NCI-H82 treated with DMSO at 0.1 percent for 48 hours (cell line): ENCODE measurements around the gene PIEZO2.

Experiments
- DNase-seq: peaks from one replicate; lab custom pipeline; 2025; ENCODE audit not compliant: unreplicated experiment; lab: John Stamatoyannopoulos, UW

The PIEZO2 gene

GRCh38 chr18:10797896-10798295, 351.5 kb downstream of the PIEZO2 start:
- no peak for DNase-seq

GRCh38 chr18:10794771-10795170, 354.6 kb downstream of the PIEZO2 start:
- DNase-seq, result no peak

GRCh38 chr18:10793730-10794370, 355.5 kb downstream of the PIEZO2 start:
- DNase-seq, result no peak

- no peak for DNase-seq
Observed at GRCh38 chr18:10792181-10792580, 357.2 kb downstream of the PIEZO2 start.

GRCh38 chr18:10791169-10791831, 358.1 kb downstream of the PIEZO2 start:
- no peak for DNase-seq

DNA sequence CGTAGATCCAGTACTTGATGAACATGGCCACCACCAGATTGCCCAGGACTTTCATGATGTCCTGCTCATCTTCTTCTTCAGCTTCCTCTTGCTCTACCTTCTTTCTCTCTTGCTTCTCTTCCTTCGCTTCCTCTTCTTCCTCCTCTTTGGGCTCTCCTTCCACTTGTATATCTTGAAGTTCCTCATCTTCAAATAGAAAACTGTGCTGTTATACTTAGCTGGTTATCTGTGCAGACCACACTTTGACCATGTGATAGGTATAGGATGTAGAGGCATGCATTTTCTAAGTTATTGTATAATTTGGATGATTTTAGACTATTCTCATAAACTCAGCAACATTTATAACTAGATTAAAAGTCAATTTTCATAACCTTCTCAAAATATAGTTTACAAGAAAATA, 360.2 kb downstream of the PIEZO2 start:
- no peak for DNase-seq

DNA sequence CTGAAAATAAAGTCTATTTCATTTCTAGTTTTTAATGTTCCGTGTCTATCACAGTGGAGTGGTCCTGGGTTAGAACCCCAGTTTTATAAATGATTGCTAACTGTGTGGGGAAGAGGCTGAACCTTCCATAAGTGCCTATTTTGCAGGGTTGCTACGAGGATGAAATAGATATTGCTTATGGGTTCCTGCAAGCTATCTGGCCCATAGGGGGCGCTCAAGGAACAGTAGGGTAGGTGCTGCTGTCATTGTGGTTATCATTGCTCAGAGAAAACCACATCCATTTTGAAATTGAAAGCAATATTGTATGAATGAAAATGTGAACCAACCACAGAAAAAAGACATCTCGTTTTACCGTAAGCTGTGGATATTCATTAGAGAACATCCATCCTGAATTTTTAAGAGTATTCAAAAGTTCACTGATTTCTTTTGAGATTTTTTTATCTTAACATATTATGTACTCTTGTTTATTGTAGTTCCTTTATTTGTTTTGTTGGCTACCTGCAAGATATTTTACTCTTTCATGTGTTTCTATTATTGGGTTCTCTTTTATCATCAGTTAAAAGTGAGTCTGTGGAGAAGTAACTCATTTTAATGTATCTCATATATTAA, 362.0 kb downstream of the PIEZO2 start:
- DNase-seq, result peak; percentile 10

DNA sequence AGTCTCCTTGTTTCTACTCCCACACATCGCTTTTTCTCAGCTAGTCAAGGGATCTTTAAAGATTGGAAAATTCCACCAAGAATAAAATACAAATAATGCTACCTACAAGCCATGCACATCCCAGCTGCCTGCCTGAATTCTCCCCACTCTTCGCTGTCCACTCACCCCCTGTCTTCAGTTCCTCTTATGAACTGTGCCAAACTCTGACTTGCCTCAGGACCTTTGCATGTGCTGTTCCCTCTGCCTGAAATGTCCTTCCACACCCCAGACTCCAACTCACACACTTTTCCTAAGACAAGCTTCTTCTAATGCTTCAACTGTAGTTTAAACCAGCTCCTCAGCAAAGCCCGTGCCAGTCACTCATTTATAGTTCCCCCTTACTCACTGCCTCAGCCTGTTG, 363.6 kb downstream of the PIEZO2 start:
- DNase-seq, result no peak

- DNase-seq, result no peak
Observed at GRCh38 chr18:10784596-10785202, 364.7 kb downstream of the PIEZO2 start.

- DNase-seq, result no peak
Observed at GRCh38 chr18:10783941-10784340, 365.4 kb downstream of the PIEZO2 start.

DNA sequence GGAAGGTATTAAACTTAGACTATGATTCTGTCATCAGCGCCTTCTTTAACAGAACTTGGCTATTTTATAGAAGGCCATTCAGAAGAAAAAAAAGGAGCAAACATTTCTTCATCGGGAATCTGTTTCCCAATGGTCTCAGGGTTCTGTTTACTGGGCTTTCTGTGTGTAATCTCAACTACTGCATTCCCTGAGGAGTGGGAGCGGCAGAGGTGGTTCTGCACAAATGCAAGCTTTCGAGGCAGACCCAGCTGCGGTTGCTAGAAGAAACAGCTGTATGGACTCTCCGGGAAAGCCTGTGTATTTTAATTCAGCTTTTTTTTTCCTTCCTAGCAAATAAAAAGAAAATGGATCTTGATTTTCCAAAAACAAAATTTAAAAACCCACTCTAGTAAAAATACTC, 372.9 kb downstream of the PIEZO2 start:
- no peak for DNase-seq

DNA sequence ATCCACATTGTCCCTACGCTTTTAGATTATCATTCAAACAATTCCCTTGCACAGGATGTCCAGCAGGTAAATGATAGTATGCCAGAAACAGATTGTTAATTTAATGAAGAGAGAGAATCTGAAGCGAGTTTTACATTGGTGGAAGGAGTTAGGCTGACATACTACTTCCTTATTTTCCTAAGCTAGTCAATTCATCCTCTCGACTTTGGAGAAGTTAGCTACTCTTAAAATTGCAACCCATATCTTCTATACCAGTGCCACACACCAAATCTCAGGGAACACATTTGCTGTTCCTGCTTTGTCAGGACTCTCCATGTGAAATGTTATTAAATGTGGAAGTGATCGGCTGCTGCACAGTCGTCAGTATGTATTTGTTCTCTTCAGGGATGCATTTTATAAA, 374.3 kb downstream of the PIEZO2 start:
- no peak for DNase-seq

DNA sequence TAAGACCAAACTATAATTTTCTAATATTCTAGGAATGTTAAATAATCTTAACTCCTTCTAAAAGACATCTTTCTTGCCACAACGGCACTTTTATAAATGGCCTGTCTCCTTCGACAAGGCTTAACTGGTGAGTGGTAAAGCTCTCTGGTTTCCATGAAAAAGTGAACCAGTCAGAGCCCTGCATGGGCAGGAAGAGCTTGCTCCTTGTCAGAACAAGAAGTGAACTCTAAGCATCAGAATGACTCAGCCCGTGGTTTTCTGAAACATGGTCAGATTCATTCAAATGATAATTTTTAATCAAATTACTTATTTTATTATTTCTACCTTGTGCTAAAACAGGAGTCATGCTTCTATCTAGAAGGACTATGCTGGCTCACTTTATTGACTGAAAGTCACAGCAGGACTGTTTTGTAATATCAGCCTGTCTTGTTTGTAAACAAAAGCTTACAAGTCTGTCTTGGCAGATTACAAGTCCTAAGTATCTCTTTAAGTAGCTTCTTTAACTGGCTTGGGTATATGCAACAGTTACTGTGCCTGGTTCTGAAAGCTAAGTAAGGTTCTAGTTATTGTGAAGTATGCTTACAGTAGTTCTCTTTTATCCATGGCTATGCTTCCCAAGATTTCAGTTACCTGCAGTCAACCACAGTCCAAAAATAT, 378.2 kb downstream of the PIEZO2 start:
- DNase-seq, result no peak

DNA sequence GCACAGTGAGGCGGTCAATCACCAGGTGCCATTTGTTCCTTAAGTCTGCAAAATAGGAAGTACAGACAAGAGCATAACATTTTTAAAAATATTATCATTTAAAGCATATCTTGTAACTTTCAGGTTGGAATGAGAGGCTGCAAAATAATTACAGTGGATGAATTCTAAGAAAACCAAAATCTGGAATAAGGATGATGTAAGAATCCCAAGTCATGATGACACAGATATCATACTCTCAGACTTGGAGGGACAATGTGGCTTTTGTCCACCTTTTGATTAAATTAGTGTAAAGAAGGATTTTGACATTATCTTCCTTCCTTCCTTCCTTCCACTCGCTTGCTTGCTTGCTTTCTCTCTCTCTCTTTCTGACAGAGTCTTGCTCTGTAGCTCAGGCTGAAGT, 379.1 kb downstream of the PIEZO2 start:
- DNase-seq, result no peak

- no peak for DNase-seq
Observed at GRCh38 chr18:10768221-10768620, 381.1 kb downstream of the PIEZO2 start.

DNA sequence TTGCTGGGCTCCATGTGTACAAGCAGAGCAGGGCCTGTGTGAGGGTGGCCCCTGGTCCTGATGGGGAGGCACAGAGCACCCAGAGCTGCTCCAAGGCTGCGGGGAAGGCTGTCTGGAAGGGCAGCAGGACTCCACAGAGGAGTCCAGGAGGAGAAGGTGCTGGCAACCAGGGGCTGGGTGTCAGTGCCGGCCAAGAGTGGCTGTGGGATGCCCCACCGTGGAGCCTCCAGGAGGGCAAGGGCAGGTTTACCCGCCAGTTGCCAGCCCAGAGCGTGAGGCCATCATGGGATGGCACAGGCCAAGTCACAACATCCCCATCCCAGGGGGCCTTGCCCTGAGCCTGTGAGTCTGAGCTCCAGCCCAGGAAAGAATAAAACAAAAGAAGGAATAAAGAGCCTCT, 381.7 kb downstream of the PIEZO2 start:
- no peak for DNase-seq

DNA sequence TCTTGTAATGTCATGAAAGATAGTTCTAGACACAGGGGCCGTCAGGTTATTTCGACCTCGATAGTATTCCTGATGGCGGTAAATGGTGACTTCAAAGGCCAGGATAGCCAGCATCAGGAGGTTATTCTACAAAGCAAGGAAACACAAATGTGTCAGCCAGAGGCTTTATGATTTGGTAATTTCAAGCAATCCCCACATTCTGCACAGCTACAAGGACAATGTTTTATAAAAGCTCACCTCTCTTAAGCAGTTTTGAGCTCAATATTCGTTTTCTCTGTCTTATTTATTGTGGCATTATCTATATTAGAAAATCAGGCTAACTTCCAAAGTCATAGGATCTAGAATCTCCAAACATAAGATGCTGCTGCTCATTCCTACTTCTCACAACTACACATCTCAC, 388.4 kb downstream of the PIEZO2 start:
- DNase-seq, result no peak

GRCh38 chr18:10759241-10759640, 390.1 kb downstream of the PIEZO2 start:
- DNase-seq, result no peak

DNA sequence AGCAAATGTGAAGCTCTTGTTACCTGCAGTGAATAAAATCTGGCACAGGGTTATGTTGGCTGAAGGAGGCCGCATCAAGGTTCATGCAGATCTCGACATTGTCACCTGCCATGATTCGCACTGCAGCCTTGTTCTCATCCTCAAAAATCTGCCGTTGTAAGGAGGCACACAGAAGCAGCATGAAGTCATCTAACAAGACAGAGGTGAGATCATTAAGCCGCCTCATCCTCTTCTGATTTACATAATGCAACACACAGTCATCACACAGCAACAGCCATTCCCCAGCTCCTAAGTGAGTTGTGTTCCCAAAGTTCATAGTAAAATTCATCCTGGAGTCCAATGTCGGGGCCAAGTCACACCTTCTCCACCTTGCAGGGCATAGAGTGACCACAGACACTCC, 391.4 kb downstream of the PIEZO2 start:
- no peak for DNase-seq

GRCh38 chr18:10757349-10757748, 392.0 kb downstream of the PIEZO2 start:
- DNase-seq, result no peak

DNA sequence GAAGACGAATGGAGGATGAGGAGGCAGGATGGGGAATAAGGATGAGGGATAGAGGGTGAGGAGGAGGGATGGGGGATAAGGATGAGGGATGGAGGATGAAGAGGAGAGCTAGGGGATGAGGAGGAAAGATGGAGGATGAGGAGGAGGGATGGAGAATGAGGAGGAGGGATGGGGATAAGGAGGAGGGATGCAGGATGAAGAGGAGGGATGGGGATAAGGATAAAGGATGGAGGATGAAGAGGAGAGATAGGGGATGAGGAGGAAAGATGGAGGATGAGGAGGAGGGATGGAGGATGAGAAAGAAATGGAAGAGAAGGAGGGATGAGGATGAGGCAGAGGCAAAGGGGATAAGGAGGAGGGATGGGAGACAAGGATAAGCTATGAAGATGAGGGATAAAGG, 393.5 kb downstream of the PIEZO2 start:
- no peak for DNase-seq

GRCh38 chr18:10754128-10754527, 395.2 kb downstream of the PIEZO2 start:
- no peak for DNase-seq
